Spleen (tissue), 7 donors: ENCODE results near the gene SLC4A11.

Experiments
- CTCF ChIP-seq, 11 experiments: fragments of 200-600 bp in 7 of 11; fragments of 450-650 bp in 4 of 11; sonication (generic) in 4 of 11; IDR thresholded peaks in 8 of 11; conservative IDR thresholded peaks in 3 of 11; 1 replicate in 7 of 11; 2 replicates in 4 of 11; pipeline versions ENCODE4 v1.4.0 to v1.8.0; 2016 to 2021; ENCODE audit warnings: antibody characterized with exemption in 11 of 11, inconsistent platforms in 4 of 11, mild to moderate bottlenecking in 1 of 11
- POLR2A ChIP-seq, 3 donors: fragments of 450-650 bp; IDR thresholded peaks; one replicate each; pipeline ENCODE4 v1.5.1; 2017; ENCODE audit warnings: antibody characterized with exemption in 3 of 3, mild to moderate bottlenecking in 1 of 3
- POLR2AphosphoS5 ChIP-seq, 3 donors: sonication (generic); formaldehyde crosslinking; IDR thresholded peaks; one replicate each; pipeline ENCODE4 v1.5.1; 2017; ENCODE audit warnings: antibody characterized with exemption in 3 of 3
- donor health status: DM: no; HTN: no; CAD: no; lungs with moderate emphysema.
- donor health status: DM: no; HTN: no; CAD: no.
- donor health status: DM: no; HTN: no; CAD: no.

- TF ChIP-seq POLR2A (IDR thresholded peaks at IDR 0.05) (no peak), CTCF (IDR thresholded peaks at IDR 0.05 in 8 of 11, conservative IDR thresholded peaks at IDR 0.05 in 3 of 11) (no peak), POLR2AphosphoS5 (IDR thresholded peaks at IDR 0.05) (no peak)
Observed at GRCh38 chr20:3229158-3229557, 9.8 kb downstream of the SLC4A11 start.
